ENCODE data around the gene NT5C1A. TPM values are rescaled to one million over a fixed set of nuclear protein-coding genes. Genes with fewer than 3 reads are reported as not detected.

Gene NT5C1A
- 4.1 TPM for total RNA-seq

DNA sequence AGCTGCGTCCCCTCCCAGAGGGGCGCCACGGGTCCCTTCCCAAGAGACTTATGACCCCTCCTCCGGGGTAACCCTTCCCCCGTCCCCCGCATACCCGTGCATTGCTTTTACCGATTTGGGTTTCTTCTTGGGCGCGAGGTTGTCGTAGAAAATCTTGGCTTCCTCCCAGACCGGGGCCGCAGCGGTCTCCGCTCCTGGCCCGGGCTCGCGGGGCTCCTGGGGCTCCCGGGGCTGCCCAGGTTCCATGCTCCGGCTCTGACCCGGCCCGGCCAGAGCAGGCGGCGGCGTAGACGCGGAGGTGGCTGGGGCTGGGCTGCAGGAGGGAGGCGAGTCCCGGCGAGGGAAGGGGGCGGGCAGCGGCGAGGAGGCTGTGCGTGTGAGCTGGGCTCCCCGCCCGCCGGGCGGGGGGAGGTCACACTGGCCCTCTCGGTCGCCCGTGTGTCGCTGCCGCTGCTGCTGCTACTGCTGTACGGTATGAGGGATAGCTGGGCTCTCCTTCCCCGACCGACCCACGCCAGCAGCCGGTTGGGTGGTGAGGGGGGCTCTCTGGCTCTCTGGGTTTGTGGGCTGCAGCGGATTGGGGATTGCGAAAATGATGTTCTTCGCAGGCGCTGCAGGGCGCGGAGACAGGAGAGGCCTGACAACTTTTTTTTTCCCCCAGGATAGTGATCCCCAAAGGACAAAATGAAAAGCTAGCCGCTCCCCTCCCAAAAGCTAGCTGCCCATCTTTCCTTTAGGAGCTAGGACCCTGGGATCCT, at the start of gene NT5C1A:
Gene NT5C1A, minus strand, starts transcription at position 315 of the 758 bp plus-strand sequence. Its CDS starts 69 bp downstream, at position 246.

DNA sequence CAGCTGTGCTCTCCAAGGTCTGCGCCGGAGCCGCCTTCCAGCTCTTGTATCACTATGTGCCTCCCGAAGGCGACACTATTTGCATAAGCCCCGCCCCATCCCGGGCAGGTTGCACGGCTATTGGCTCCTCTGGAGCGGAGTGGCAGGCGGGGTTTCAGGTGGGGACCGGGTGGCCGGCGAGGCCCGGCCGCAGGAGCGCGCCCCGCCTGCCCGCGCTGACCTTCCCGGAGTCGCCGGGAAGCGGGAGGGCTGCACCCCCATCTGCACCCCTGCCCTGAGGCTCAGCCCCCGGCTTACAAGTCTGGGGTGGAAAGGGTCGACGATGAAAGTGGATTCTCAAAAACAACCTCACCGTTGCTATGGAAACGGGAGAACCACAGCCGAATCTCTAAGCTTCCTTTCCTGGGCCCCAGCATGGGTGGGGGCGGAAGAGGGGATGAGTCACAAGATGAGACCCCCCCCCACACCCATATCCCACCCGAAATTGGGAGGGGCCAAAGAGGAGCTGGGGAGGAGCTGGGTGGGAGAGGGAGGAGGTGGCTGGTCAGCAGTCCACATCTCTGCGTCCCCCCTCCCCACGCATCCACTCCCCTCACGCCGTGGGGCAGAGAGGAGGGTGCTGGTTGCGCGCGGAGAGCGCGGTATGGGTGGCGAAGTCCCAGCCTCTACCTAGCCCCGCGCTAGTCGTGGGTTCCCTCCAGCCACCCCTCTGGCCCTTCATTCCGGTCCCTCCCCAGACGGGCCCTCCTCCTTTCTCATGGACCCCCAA, 19.7 kb upstream of the NT5C1A start, which contains the start of gene HPCAL4:
Gene HPCAL4, minus strand, starts transcription at position 51 of the 769 bp plus-strand sequence. CDS start 6,830 bp downstream, outside the sequence.

DNA sequence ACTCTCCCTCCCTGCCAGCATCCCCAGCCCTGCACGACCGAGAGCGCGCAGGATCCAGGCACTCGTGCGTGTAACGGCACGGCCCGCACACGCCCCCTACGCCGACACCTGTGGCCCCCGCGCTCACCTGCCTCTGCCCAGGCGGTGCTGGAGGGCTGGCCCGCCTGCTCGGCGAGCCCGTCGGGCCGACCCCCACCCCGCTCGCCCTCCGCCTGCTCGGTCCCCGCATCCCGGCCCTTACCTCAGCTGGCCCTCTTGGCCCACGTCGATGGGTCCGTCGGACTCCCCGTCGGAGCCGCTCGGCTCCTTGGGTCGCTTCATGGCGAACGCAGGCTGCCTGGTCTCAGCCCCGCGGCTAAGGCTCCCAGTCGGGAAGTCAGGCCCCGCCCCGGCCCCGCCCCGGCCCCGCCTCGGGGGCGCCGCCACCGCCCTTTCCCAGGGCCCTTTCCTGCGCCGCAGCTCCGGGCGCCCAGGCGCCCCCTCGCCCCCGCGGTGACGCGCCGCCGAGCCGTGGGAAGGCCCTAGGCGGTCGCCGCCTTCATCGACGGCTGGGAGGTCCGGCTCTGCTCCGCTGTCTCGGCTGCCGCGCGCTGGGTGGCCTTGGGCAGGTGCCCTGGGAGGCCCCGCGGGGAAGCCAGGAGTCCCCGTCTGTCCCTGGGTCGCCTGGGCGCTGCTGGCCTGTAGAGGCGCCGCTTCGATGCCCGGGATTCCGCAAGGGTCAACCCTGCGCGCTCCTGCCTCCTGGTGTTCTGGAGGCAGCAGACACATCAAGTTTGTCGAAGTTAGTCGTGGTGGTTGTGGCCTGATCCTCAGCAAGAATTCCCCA, 32.4 kb downstream of the NT5C1A start, which contains the start of gene HEYL:
Gene HEYL, minus strand, starts transcription at position 339 of the 826 bp plus-strand sequence. Its CDS starts 18 bp downstream, at position 321.

Other genes with a start within 250 kb of the NT5C1A start
- gene BMP8A, start 180.5 kb downstream of the NT5C1A start, total RNA-seq, result 0.70 TPM
- 192 TPM for gene PABPC4, start 95.3 kb downstream of the NT5C1A start, total RNA-seq
- 12.1 TPM for gene HEYL, start 32.5 kb downstream of the NT5C1A start, total RNA-seq
- gene HPCAL4, start 19.3 kb upstream of the NT5C1A start, total RNA-seq, result 1.2 TPM
- 32.5 TPM for gene PPIE, start 66.8 kb upstream of the NT5C1A start, total RNA-seq
- gene OXCT2, start 99.2 kb upstream of the NT5C1A start, total RNA-seq, result 1.3 TPM
- gene BMP8B, start 116.8 kb upstream of the NT5C1A start, total RNA-seq, result 2.0 TPM
- 35.0 TPM for gene TRIT1, start 211.4 kb upstream of the NT5C1A start, total RNA-seq
- gene MYCL, start 229.8 kb upstream of the NT5C1A start, total RNA-seq, result 10.7 TPM